HG03159 (cell line): ENCODE measurements around the gene OR4D5.

Experiments
- ATAC-seq: cut with Tn5 transposase; IDR thresholded peaks from one replicate; pipeline ENCODE4 v1.9.1; 2021; ENCODE audit warnings: mild to moderate bottlenecking, moderate library complexity; ENCODE audit not compliant: unreplicated experiment

OR4D5 gene

DNA sequence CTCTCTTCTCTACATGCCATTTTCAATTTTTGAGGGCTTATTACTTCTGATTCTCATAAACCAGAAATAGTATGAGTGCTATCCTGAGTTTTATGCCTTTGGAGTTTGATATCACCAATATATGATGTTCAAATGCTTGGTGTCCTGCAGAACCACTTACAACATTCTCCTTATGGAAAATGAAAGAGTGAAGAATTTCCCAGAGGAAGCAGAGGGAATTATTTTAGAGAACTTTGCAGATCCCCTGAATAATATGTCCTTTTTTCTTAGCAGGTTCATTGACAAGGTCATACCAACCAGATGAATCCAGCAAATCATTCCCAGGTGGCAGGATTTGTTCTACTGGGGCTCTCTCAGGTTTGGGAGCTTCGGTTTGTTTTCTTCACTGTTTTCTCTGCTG, at the start of gene OR4D5:
TSS of gene OR4D5 (plus strand) at position 301 of the 400 bp plus-strand sequence. CDS start at position 301, 0 bp downstream.
- ATAC-seq = no peak

DNA sequence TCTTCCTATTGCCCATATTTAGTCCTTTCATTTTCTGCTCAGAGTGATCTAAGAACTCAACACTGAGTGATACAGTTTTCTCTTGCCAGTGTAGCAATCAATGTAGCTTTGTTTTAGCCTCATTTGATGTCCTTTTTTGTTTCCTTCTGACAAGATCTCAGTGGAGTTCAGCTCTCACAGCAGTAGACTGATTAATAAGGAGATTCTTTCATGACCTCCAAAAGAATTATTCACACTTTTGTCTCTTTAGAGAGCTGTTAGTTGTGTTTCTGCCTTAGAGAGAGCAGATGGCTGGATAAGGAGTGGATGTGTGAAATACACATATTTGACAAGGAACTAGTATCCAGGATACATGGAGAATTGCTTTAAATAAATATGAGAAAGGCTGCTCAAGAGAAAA, 47.4 kb upstream of the OR4D5 start:
- ATAC-seq = no peak

- ATAC-seq = no peak
Measured at GRCh38 chr11:123899792-123900191, 39.6 kb upstream of the OR4D5 start.

GRCh38 chr11:123901867-123902266, 37.5 kb upstream of the OR4D5 start, which contains the start of gene OR8D4:
Gene OR8D4 (plus strand): TSS chr11:123902167. CDS start chr11:123906432, 4,265 bp downstream.
- no peak for ATAC-seq

GRCh38 chr11:123903932-123904331, 35.5 kb upstream of the OR4D5 start:
- peak; percentile 69 for ATAC-seq

- no peak for ATAC-seq
Measured at GRCh38 chr11:123904932-123905331, 34.5 kb upstream of the OR4D5 start.

DNA sequence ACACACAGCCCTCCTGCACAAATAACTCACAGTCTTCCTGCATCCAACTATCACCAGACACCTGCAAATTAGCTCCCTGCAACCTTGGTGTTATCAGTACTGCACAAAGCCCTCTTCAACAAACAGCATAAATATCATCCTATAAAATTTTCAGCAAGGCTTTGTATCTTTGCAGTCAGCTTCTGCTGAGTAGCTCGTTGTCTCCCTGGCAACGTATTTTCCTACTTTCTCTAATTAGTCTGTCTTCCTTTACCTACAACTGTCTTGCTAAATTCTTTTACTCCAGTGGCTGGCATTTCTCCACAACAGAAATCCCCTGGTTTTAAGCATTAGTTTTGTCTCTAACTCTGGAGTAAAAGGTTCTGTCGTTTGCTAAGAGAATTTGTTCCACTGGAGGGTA, 33.6 kb upstream of the OR4D5 start:
- ATAC-seq = no peak

- no peak for ATAC-seq
Measured at GRCh38 chr11:123920943-123921342, 18.5 kb upstream of the OR4D5 start.

- no peak for ATAC-seq
Measured at GRCh38 chr11:123924027-123924426, 15.4 kb upstream of the OR4D5 start.

GRCh38 chr11:123942413-123942812, 3.0 kb downstream of the OR4D5 start:
- no peak for ATAC-seq

DNA sequence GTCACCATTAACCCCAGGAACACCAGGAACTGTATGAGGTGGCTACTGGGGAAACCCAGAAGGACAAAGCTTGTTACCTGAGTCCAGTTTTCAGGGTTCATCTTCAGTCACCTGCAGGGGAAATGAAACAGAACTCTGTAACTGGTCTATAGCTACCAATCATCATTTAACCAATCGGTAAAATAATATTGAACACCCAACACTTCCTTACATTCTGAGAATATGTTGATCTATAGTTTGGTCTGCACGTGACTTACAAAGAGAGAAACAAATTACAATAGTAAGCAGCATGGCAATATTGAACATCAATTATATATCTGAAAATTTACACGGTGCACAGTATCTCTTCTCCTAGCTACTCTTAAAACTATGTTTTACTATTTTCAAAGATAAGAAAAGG, 4.3 kb downstream of the OR4D5 start, which contains the start of gene OR6T1:
TSS of gene OR6T1 (minus strand) at position 101 of the 400 bp plus-strand sequence. CDS start at position 101, 0 bp downstream.
- no peak for ATAC-seq

DNA sequence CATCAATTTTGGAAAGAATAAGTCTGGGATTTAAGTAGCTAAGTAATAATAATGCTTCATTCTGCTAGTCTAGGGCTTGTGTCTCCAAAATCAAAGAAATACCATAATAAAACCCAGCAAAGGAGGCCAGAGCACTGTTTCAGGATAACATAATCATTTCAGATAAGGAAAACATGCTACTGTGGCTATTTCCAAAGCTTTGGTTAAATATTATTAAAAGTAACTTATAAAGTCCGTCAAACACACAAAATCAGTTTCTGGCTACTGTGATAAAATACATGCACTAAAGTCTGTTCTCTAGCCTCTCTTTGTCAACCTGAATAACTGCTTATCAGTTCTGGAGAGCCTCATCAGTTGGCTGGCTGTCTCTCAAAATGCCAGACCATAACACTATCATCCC, 5.7 kb downstream of the OR4D5 start:
- ATAC-seq = no peak

DNA sequence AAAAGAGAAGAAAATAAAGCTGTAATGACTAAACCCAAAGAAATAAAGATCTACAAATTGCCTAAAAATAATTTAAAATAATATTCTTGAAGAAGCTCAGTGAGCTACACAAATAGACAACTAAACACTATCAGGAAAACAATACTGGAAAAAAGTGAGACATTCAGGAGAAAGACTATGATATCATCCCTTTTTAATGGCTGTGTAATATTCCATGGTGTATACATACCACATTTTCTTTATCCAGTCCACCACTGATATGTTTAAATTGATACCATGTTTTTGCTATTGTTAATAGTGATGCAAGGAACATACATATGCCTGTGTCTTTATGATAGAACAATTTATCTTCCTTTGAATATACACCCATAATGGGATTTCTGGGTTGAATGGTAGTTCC, 17.3 kb downstream of the OR4D5 start:
- no peak for ATAC-seq

DNA sequence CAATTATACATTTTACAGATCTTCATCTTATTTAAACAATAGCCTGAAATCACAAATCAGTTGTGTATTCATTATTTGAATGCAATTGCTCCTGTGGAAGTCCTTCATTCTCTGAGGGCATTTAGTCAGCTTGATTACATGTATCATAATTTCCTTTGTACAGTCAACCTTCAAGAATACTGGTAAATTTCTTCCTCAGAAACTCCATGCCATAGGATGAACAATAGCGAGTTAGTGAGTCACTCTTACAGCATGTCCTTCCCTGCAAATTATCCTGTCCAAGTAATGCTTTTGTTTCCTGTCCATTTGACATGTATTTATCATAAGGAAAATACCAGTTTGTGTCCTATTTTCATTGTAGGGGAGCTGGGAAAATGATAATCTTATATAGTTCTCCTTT, 34.4 kb downstream of the OR4D5 start:
- no peak for ATAC-seq

DNA sequence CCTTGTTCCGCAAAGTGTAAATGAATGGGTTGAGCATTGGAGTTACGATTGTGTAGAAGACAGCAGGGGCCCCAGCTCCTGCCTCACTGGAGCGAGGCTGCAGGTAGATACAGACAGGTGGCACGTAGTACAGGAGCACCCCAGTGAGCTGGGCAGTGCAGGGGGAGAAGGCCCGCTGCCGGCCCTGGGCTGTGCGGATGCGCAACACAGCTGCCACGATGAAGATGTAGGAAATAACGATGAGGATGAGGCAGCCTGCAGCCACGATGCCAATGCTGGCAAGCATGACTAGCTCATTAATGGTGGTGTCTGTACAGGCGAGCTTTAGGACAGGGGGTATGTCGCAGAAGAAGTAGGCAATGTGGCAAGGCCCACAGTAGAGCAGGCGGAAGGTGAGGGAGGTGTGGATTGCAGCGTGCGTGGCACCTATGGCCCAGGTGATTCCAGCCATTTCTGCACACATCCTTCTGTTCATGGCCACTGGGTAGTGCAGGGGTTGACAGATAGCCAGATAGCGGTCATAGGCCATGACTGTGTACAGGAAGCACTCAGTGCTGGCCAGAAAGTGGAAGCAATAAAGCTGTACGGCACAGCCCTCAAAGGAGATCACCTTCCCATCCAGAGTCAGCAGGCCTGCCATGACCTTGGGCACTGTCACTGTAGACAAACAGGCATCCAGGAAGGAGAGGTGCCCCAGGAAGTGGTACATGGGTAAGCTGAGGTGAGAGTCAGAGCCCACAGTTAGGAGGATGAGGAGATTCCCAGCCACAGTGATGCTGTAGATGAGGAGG, 37.5 kb downstream of the OR4D5 start:
- no peak for ATAC-seq

GRCh38 chr11:123977731-123978347, 38.4 kb downstream of the OR4D5 start, which contains the start of gene OR10S1:
Gene OR10S1 (minus strand): TSS chr11:123977781. CDS start chr11:123977664, 117 bp downstream.
- no peak for ATAC-seq

DNA sequence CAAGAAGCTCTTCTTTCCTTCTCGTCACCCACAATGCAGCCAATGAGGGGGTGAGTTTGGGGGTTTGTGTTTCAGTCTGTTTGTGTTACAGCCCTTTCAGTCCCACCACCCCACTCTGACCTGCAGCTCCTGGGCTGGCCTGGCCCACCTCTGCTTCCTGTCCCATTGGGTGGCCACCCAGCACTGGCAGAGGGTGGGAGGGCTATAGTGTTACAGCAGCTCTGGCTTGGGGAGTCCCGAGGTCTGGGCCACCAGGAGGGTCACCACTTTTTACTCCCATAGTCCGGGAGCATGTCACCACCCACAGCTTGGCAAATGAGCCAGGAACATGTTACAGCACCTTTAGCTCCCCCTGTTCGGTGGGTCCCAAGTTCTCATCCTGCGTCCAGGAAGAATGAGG, 39.9 kb downstream of the OR4D5 start:
- no peak for ATAC-seq
